GM18868 (cell line): Measurements from ENCODE around the gene MGLL.

ENCODE experiments used
- ATAC-seq: cut with Tn5 transposase; IDR thresholded peaks from one replicate; pipeline ENCODE4 v1.9.1; 2021; ENCODE audit warnings: mild to moderate bottlenecking, moderate library complexity; ENCODE audit not compliant: unreplicated experiment

The MGLL gene

DNA sequence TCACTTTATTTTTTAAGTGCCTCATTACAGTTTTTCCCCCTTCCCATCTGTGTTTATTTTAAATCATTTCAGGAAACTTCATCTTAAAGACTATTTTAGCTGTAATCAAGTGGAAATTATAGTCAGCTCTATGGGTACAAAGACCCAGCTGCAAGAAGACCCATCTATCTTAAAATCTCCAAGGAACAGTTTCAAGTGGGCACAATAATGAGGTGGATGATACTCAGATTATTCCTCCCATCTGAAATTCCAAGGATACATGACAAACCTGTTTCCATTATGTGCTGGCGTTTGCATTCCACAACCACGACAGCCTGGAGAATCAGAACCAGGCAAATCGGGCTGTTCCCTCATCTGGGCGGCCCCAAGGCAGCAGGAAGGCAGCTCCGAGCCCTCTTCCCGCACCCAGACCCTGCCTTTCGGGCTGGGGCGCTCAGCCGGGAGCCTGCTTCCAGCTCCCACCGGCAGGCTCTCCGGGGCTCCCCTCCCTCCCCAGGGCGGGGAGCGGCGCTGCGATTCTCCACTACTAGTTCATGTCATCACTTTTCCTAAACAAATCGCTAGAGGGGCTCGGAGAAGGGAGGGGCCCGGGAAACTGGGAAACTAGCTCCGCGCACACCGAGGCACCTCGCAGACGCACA lies at the start of gene MGLL:
TSS of gene MGLL (minus strand) at position 475 of the 641 bp plus-strand sequence. CDS start at position 278, 197 bp downstream.
- ATAC-seq, result no peak

- ATAC-seq, result no peak
Measured at GRCh38 chr3:127870156-127870555, 47.8 kb upstream of the MGLL start.

DNA sequence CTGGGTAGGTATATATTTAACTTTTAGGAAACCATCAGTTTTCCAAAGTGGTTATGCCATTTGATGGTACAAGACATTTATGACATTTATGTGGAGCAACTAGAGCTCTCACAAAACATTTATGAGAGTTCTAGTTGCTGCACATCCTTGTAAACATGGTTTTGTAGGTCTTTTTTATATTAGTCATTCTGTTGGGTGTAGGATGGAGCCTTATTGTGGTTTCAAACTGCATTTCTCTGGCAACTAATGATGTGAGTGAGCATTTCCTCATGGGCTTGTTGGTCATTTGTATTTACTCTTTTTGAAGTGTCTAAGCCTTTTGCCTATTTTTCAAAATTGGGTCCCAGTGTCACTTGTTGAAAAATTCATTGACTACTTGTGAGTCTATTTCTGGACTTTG lies 45.7 kb upstream of the MGLL start:
- ATAC-seq, result no peak

- no peak for ATAC-seq
Measured at GRCh38 chr3:127867412-127867811, 45.1 kb upstream of the MGLL start.

- no peak for ATAC-seq
Measured at GRCh38 chr3:127865941-127866340, 43.6 kb upstream of the MGLL start.

DNA sequence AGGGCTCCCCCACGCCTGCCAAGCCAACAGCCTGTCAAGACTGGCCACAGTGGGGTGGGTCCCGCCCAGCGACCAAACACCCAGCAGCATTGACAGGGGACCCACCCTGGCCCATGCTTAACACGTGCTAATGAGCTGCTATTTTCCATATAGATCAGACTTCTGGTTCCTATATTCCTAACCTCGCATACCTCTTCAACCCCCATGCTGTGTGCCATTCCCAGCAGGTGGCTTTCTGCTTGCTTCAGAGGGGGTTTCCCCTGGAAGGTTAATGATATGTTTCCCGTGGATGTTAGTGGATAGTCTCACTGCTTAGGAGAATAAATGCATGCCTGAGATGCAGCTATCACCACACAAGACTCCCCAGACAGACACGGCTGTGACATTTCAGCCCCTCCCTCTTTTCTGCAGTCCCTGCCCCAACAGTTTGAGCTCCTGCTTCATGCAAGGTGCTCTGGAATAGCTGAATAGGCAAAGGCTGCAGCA lies 37.9 kb upstream of the MGLL start:
- ATAC-seq, result no peak

- ATAC-seq, result no peak
Measured at GRCh38 chr3:127859730-127860129, 37.4 kb upstream of the MGLL start.

GRCh38 chr3:127858937-127859336 lies 36.6 kb upstream of the MGLL start:
- ATAC-seq, result no peak

DNA sequence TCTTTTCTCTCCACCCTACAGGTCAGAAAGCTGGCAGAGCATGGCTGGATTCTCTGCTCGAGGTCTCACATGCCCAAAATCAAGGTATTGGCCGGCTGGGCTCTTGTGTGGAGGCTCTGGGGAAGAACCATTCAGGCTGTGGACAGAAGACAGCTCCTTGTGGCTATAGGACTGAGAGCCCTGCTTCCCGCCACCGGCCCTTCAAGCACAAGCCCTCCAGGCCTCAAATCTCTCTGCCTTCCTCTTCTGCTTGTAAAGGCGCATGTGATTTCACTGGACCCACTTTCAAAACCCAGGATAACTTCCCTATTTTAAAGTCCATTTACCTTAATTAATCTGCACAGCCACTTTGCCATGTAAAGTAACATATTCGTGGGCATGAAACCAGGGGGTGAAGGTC lies 36.2 kb upstream of the MGLL start:
- no peak for ATAC-seq

GRCh38 chr3:127857333-127857732 lies 35.0 kb upstream of the MGLL start:
- no peak for ATAC-seq

GRCh38 chr3:127856801-127857200 lies 34.5 kb upstream of the MGLL start:
- ATAC-seq, result no peak

- ATAC-seq, result no peak
Measured at GRCh38 chr3:127855246-127855645, 32.9 kb upstream of the MGLL start.

- ATAC-seq, result no peak
Measured at GRCh38 chr3:127853681-127854080, 31.4 kb upstream of the MGLL start.

DNA sequence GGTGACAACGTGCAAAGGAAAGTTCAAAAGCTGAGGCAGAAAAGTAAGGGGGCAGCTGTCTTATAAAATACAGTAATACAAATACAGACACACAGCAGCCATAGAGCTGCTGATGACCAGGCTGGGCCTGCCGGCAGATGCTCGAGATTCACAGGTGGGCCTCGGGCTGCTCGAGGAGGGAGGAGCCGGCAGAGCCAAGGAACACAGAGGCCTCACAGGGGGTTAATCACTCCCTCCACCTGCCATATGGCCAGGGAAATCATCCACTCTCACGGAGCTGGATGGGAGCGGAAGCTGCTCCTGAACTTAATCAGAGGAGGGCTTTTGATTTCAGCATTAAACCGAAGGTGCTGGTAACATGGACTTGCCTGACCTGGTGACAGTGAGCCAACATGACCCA lies 29.6 kb upstream of the MGLL start:
- no peak for ATAC-seq

DNA sequence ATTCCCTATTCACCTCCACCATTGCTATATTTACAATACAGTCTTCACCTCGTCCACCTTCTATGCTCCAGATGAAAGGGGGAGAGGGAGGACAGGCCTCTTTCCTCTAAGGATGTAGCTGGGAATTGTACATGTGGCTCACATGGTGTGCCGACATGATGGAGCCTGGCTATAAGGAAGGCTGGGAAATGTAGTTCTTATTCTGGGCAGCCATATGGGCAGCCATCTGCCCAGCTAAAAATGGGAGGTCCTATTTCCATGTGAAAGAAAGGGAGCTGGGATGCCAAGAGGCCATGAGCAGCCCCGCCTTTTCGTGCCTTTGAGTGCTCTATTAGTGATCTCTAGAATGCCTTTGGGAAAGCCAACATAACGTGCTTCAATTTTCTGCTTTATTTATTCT lies 27.1 kb upstream of the MGLL start:
- ATAC-seq, result no peak

- no peak for ATAC-seq
Measured at GRCh38 chr3:127848131-127849129, 26.1 kb upstream of the MGLL start.

DNA sequence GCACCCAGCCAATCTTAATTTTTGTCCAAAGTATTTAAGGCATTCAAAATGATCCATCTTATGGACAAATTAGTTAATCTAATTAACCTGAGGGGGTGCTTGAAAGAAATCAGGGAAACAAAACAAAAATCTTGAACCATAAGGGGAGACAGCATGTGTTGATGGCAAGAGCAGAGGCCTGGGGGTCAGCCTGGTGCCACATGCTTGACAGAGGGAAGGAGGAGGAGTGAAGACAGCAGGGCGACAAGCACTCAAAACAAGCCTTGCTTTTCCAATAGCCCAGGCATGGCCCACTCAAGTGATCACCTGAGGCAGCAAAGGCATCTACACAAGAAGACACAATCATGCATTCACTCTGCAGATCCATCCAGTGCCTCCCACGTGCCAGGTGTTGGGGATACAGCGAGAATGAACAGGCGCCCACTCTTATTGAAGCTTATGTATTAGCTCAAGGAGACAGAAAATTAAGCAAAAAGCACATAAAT lies 25.0 kb upstream of the MGLL start:
- no peak for ATAC-seq

- ATAC-seq, result no peak
Measured at GRCh38 chr3:127846576-127846975, 24.3 kb upstream of the MGLL start.

GRCh38 chr3:127844326-127844942 lies 22.1 kb upstream of the MGLL start:
- ATAC-seq, result no peak

DNA sequence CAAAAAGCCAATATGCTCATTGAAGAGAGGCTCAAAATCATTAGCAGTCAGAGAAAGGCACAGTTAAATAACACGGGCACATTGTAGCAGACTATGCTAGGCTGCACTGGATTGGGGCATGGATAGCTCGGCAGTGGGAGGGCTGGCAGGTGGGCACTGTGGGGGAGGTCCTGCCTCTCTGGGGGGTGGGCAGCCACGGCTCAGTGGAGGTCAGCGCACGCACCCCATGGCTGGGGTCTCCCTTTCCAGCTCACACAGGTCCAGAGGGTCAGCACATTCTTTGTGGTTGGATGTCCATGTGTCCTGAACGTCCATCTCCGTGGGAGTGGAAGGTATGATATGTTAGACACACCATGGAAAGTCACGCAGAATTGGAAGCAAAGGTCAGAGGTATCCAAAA lies 18.4 kb upstream of the MGLL start:
- no peak for ATAC-seq

GRCh38 chr3:127839099-127839498 lies 16.8 kb upstream of the MGLL start:
- ATAC-seq, result no peak
